ENCODE data around the gene TBC1D8.

Gene TBC1D8

DNA sequence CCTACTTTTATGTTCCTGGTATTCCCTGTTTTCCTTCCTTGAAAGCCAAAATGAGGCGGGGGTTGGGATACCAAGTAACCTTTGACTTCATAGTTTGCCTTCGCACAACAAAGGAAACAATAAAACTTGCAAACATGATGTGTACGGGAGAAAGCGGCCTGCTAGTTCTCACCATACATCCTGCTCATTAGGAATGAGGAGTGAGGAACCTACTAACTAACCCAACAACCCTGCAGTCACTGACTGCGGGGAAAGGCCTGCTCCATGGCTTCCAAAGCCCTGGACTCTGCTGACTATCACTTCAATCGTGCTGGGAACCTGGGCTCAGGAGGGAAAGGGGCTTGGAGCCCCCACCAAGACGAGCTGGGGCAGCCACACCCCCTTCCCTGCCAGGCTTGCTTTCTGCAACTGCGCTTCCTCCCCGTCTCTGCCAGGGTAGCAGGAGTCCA is 124.9 kb downstream of the TBC1D8 start:
- DNase-seq, result no peak

DNA sequence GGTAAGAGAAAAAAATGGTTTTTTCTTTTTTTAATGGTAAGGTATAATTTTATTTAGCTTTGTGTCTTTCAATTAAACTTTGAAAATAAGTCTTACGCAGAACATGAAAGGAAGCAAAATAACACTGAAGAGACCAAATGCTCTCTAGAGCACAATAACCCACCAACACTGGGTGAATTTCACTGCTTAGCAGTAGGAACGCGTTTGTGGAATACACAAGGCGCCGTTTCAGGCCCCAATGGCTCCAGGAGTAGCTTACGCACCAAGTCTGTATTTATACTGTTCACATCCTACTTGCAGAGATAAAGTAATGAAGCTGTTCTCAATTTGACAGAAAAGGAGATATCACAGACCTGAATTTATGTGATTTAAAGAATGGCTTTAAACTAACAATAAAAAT is 125.6 kb downstream of the TBC1D8 start:
- no peak for DNase-seq

DNA sequence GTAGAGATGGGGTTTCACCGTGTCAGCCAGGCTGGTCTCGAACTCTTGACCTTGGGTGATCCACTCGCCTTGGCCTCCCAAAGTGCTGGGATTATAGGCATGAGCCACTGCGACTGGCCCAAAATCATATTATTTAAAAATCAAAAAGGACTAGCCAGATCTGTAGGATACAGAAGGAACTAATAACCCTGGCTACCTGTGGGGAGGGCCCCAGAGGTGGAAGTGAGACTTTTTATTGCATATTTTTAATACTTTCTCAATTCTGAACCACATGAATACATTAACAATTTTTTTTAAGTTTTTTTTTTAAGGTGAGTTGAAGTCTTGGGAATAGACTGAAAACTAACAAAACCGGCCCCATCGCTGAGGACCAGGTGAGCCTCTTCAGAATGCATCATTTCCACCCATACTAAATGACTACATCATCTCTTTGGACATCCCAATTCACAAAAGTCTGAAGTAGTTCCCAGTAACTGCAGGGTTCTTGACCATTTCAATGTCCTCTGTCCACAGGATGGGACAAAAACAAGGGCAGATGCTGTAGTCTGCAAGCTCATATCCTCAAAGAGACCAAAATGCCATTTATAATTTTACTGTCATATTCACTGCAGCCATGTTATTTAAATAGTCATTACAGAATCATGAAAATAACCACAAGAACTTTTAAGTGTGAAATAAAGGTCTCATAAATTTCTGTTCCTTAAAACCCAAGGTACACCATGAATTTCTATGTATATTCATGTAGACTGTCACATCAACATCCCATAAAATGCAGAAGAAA is 127.7 kb downstream of the TBC1D8 start:
- no peak for DNase-seq

DNA sequence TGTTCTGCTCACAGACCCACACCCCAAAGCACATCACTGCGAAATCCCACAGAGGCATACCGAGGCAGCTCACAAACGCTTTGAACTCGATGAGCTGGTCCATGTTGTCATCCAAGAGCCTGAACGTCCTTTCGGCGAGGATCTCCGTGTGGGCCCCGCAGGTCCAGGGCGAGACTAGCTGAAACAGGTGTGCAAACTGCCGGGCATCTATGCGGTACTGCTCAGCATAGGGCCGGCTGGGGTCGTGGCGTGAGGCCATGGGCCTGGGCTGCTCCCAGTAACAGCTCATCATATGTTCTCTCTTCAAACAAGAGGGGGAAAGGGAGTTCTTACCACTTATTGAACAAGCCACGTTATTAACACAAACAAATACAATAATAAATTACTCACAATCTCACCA is 129.0 kb downstream of the TBC1D8 start:
- DNase-seq, result no peak

DNA sequence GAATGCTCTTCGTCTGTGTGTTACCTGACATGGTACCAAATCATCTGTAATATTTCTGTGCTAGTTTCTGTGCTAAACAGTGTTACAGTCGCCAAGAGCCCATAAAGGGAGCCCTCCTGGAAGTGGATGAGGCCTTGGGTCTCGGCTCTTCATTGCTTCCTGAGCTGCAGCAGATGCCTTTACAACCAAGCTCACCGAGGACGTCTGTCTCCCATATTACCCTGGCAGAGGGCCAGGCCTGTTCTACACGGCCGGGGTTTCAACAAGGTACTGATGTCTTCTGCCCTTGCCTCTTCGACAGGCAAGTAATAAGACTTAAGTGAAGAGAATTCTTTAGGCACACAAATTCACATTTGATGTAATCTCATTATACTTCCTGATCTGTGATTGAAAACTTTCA is 132.2 kb downstream of the TBC1D8 start:
- no peak for DNase-seq

DNA sequence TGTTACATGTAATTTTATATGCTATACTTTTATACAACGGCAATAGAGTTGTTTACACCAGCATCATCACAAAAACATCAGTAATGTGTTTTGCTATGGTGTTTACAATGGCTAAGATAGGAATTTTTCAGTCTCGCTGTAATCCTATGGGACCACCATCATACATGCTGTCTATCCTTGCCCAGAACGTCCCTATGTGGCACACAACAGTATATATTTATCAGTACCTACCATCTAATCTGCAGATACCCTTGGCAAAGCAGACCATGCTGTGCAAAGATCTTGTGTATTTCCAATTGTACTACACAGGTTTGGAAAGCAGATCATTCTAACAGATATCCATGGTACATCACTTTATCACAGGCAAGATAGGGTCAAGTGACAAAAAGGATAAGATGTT is 133.8 kb downstream of the TBC1D8 start:
- DNase-seq, result no peak

DNA sequence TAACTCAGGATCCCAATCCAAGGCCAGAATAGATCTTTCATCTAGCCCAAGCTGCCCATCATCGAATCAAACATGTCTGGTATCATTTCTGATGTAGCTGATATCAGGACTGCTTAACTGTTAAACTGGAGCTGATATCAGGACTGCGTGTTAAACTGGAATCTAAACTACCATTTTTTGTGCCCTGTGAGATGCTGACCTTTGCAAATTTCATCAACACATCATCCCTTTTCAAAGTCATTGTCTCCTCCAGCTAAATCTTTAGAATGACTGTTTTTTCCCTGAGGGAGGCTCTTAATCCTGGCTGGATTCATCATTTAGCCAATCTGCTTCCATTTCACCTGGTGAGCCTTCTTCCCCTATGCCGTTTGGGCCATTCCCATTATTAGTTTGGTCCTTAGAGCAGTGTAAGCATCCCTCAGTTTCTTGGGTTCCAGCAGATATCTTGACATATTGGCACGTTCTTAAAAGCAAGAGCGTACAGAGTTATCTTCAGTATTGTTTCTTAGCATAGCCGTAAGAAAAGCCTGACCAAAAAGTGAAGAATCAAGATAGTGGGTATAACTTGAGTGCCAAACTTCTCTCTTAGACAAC is 136.8 kb downstream of the TBC1D8 start:
- no peak for DNase-seq

DNA sequence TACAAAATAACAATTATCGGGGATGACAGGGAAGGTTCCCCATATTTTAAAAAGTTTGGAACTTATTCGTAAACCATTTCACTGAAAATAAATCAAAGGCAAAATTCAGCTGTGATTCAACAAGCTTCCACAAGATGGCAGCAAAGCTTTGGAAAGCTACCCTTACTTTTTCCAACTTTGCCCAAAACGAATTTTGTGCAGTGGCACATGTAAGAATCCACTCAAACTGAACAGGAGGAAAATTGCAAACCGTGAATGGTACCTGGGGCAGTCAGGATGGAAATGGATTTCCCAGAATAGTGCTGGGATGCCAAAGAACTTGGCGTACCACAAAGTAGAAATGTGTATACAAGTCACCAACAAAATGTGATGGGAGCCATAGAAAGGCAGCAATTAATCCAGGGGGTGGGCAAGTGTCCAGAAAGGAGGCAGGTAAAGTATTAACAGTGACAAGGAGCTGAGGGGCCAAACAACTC is 138.4 kb downstream of the TBC1D8 start:
- DNase-seq, result peak; percentile 36

DNA sequence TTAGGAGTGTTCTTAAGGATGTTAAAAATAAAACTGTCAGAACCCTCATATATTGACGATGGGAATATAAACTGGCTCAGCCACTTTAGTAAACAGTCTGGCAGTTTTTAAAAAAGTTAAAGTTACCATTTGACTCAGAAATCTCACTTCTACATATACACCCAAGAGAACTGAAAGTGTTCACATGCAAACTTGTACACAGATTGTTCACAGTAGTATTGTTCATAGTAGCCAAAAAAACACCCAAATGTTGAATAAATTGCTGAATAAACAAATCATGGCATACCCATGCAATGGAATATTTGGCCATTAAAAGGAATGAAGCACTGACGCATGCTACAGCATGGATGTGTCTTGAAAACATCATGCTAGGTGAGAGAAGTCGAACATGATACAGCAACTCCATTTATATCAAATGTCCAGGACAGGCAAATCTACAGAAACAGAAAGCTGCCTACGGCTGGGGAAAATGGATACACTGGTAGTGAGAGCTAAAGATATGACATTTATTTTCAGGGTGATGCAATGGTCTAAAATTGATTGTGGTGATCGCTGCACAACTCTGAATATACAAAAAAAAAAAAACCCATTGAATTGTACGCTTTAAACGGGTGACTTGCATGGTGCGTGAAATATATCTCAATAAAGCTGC is 139.0 kb downstream of the TBC1D8 start:
- no peak for DNase-seq

DNA sequence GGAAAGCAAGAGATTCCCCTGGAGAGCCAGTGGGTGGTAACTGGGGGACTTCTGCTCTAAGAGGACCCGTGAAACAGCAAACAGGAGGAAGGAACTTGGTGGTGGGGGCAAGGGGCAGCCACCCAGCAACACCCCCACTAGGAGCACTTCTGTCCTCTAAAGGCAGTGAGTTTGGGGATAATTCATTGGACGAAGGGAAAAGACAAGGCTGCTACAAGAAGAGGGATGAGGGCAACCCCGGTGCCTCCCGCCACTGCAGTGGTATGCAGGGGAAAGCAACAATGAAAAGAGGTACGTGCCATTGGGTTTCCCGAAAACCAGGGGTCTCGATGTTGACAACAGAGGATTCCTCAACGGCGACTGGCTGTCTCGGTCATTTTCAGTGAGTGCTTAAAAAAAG is 140.0 kb downstream of the TBC1D8 start:
- DNase-seq, result no peak

DNA sequence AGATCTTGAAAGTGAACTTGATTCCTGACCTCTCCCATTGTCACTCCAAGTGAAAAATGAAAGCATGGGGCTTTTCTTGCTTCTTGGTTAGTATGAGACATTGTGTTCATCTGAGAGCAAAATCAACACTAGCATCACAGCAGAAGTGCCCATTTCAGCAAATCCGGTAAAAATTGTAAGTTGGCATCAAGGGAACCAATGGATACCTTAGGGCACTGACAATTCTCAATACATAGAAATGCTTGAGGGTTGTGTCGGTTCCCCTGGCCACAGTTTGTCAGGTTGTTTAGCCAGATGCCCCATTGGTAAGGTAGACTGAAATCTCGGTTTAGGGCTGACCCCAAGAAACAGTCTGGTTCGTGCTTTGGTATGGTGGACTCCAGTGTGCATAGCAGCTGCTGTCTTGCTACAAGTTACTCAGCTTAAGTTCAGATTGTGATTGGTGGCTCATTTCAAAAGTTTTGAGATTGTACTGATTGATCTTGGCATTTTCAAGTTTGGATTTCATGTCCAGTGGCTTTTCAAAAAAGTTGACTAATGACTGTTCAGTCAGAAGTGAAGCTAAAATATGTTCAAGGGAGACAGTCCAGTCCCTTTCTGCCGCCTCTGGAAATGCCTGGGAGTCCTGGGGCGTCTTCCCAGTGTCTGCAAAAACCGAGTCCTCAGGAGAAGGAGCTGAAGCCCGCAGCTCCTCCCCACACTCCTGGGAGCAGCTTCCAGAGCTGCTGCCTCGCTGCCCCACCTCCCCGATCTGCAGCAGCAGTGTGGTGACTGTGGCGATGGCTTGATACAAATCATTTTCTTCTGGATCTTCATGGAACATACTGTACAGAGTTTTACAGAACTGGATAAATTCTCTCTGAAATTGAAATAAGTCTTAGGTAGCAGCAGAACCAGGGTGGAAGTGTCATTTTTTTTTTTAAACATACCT is 143.5 kb downstream of the TBC1D8 start:
- no peak for DNase-seq

DNA sequence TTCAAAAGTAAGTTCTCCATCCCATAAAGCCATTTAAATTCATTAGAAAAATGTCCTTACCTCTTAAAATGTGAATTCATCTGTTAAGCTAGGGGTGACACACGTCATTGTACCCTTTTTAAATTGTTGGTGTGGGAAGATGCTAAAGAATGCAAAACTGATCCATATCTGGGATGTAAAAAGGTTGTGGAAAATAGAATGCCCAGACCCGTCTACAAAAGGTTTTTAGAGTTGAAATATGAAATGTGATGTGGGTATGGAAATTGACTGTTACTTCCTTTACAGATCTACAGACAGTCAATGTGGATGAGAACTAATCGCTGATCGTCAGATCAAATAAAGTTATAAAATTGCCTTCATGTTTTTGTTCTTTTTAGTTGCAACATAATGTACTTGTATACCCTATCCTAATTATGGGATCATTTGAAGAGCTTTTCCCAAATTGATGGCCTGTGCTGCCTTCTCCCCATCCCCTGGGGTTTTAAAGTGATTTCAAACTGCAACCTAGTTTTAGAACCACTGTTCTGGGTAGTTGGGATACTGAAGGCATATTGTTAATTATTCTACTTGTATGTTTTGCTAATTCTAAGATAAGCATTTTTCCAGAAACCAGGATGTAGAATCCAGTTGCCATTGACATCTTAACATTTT is 145.0 kb downstream of the TBC1D8 start:
- DNase-seq, result no peak

DNA sequence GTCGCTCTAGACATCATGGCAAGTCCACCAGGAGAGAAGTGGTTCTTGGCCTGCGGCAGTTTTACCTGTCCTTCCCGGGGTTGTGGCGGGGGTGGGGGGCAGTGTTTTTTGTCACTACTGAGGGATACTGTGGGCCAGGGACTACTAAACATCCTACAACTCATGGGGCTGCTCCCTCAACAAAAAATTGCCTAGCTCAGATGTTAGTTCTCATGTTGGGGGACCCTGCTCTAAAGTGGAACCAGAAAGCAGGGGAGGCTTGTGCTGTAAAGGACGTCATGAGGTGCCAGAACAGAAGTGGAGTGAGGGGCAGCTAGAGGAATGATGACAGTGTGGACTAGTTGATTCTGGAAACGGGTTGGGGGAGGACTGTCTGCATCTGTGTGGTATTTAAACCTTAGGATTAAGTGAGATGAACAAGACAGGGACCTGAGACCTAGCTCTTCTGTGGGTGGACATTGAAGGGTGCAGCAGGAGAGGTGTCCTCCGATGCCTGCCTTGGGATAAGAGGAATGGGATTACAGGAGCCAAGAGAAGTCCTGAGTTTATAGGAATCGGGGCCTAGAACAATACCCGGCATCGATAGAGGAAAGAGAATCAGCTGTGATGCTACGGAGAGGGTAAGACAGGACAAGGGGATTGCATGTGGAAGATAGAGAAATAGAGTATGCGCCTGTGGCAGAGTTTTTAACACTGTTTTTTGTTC is 146.4 kb downstream of the TBC1D8 start:
- DNase-seq, result no peak

DNA sequence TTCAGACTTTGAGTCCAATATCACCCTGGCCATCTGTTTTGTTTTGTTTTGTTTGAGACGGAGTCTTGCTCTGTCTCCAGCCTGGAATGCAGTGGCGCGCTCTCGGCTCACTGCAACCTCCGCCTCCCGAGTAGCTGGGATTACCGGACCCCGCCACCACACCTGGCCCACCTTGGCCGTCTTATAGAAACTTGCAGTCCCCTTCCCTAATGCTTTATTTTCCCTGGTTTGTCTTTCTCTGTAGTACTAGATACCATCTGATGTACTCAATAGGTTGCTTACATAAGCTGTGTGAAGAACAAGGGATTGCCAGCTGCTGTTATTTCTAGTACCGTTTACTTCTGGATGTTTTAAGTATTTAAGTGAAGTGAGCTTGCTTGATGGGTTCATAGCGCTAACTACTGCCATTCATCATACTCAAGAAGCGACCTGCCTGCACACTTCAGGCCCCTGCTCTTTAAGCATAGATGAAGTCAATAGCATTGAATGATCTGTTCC is 147.9 kb downstream of the TBC1D8 start:
- DNase-seq, result no peak

DNA sequence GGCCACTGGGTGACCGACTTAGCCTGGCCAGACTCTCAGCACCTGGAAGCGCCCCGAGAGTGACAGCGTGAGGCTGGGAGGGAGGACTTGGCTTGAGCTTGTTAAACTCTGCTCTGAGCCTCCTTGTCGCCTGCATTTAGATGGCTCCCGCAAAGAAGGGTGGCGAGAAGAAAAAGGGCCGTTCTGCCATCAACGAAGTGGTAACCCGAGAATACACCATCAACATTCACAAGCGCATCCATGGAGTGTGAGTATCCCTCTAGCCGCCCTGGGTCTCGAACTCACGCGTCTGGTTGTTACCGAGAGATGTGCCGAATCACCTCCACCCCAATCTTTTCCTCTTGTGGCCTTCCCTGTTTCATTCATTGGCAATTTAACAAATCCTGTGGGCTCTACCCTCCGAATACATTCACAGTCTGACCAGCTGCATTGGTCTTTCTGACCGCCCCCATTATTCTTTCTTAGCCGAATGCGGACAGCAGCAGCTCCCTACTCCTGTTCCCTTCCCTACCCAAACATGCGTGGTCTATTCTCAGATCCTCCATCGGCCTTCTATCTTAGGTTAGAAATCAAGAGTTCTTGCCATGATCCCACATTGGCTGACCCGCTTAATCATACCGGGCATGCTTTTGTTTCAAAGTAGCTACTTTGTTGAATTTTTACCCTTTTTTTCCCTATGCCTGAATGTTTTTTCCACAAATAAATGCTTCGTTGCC is 148.5 kb downstream of the TBC1D8 start:
- DNase-seq, result peak; percentile 40

DNA sequence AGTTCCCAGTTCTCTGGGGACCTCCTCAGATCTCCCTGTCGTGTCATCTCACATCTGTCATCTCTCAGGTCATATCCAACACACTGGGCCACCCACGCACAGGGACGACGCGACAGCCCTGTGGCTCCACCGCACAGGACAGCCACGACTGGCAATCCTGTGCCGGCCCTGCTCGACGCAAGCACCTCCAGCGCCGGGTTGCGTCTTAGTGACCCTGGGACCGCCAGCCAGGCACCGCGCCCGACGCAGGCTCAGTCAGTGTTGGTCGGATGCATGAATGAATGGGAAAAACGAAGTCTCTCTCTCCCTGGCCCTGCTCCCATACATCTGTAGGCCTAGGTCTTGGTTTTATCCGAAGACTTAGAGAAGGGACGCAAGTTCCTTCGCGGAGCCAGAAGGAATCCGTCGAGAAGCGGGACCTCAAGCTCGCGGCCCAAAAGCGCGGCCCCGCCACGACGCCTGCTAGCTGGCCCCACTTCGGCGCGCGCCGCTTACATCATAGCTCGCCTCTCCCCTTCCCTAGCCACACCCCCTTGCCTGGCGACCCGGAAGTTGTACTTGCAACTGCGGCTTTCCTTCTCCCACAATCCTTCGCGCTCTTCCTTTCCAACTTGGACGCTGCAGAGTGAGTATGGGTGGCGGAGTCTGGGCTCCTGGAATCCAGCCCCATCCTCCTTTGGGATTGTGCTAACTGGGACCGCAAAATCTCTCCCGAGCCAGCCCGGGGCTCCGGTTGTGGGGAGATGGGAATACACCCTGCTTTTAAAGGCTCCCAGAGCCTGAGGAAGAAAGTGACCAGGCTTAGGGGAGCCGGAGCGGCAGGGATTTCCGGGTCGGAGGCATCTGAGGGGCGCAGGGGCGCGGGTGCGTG is 149.3 kb downstream of the TBC1D8 start, which contains the start of gene RPL31:
RPL31 (plus strand) TSS at position 599 of the 871 bp plus-strand sequence. CDS start 413 bp downstream, outside the sequence.
- peak; percentile 94 for DNase-seq

DNA sequence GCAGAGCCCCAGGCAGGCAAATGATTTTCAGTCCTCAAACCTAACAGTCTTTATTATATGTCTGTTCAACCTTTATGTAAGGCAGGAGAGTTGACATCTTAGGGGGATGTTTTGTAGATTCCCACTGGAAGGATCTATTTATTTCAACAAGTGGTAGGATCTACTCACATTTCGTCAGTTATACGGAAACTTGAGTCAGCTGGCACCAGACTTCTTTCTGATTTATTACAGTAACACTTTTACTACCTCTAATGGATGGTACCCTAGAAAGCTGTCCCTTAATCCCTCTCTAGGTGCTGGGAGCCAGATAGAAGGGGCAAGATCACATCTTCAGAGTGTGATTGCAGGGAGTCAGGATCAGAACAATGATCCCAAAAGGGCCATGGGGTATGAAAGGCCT is 151.2 kb downstream of the TBC1D8 start:
- DNase-seq, result no peak

DNA sequence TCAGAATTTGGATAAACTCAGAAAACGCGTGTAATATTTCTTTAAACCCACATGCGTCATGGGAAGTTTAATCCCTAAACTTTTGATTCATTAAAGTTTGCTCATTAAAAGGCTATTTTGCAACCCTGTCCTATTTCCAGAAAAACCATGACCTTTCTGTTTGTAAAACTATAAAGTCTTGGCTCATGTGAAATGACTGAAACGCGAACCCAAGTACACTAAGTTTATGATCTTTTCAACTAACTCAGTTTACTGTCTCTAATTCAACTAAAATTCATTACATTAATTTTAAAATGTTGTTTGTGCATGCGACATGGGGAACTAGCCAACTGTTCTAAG is 153.0 kb downstream of the TBC1D8 start:
- DNase-seq, result no peak

DNA sequence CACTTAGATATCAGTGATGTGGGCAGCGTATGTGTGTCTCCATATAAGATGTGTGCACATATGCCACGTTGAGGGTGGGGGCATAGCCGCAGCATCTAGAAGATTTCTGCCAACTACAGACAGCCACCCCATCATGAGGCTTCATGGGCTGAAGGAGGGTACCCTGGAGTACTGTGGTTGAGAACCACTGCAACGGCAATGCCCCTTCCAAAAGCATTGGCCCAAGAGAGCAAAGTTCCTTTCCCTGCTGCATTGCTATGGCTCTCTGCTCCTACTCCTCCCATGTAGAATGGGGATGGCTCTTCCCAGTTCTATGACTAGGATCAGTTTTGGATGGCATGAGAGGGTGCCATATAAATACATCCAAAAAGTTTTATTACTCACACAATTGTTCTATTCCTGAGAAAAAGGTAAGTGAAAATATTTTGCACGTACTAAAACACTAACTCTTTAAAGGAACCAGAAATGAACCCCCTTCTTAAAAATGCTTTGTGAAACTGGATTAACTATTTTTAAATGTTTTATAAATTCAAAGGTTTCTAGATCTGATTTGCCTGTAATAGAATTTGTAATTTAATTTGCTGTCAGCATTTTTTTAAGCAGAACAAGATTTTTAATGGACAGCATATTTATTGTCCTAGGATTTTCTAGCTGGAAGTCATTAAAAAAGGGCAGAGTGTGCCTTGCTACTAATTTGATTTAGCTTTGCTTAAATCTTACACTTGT is 153.5 kb downstream of the TBC1D8 start:
- DNase-seq, result no peak

Data from OCI-M1 (cell line).